HG02970 (cell line): ENCODE data around the gene IPCEF1.
A peak's percentile ranks its signal among the peaks of the same experiment; 100 is the strongest.
"Not testable (repeated sequence)": the region's sequence is repeated elsewhere in the genome, so short reads cannot be mapped to it uniquely, and the experiment has no call there.

ENCODE experiments used
- ATAC-seq: cut with Tn5 transposase; IDR thresholded peaks from one replicate; pipeline ENCODE4 v1.9.1; 2021; ENCODE audit warnings: mild to moderate bottlenecking, moderate library complexity, moderate number of reproducible peaks; ENCODE audit not compliant: unreplicated experiment, low FRiP score

IPCEF1 gene

GRCh38 chr6:154251116-154251515 lies 105.5 kb downstream of the IPCEF1 start:
- no peak for ATAC-seq

- peak; percentile 77 for ATAC-seq
Observed at GRCh38 chr6:154249499-154250298, 106.9 kb downstream of the IPCEF1 start.

GRCh38 chr6:154247119-154247861 lies 109.3 kb downstream of the IPCEF1 start:
- no peak for ATAC-seq

GRCh38 chr6:154246723-154247118 lies 109.9 kb downstream of the IPCEF1 start:
- no peak for ATAC-seq

- ATAC-seq: no peak
Observed at GRCh38 chr6:154245506-154245905, 111.1 kb downstream of the IPCEF1 start.

- no peak for ATAC-seq
Observed at GRCh38 chr6:154243793-154244750, 112.5 kb downstream of the IPCEF1 start.

GRCh38 chr6:154242617-154243357 lies 113.8 kb downstream of the IPCEF1 start:
- ATAC-seq: no peak

- ATAC-seq: no peak
Observed at GRCh38 chr6:154241581-154241980, 115.0 kb downstream of the IPCEF1 start.

- ATAC-seq: not testable (repeated sequence)
Observed at GRCh38 chr6:154241061-154241460, 115.5 kb downstream of the IPCEF1 start.

GRCh38 chr6:154239392-154239791 lies 117.2 kb downstream of the IPCEF1 start:
- no peak for ATAC-seq

- ATAC-seq: no peak
Observed at GRCh38 chr6:154238831-154239230, 117.8 kb downstream of the IPCEF1 start.

GRCh38 chr6:154236646-154237301 lies 119.8 kb downstream of the IPCEF1 start:
- no peak for ATAC-seq

- no peak for ATAC-seq
Observed at GRCh38 chr6:154234019-154234772, 122.4 kb downstream of the IPCEF1 start.

- ATAC-seq: no peak
Observed at GRCh38 chr6:154233383-154233782, 123.2 kb downstream of the IPCEF1 start.

- no peak for ATAC-seq
Observed at GRCh38 chr6:154232013-154232910, 124.3 kb downstream of the IPCEF1 start.

GRCh38 chr6:154230910-154231595 lies 125.5 kb downstream of the IPCEF1 start:
- ATAC-seq: no peak

GRCh38 chr6:154230393-154230792 lies 126.2 kb downstream of the IPCEF1 start:
- ATAC-seq: no peak
